ENCODE data around the gene REPS2.

The REPS2 gene

GRCh38 chrX:16914058-16914457 lies 32.4 kb upstream of the REPS2 start:
- Histone ChIP-seq H4K91ac (ENCODE audit: low read depth, low read length, poor library complexity) (no peak overlapping the region), H3K9me3 (replicated peaks in 1 of 2; ENCODE audit: control insufficient read depth in 2 of 2, insufficient read depth in 1 of 2, low read depth in 1 of 2, low read length in 2 of 2) (no peaks in the 10 kb centered on the region), H4K8ac (ENCODE audit: low read depth, low read length) (no peak overlapping the region), H3K27me3 (ENCODE audit: control insufficient read depth in 3 of 3, insufficient read depth in 3 of 3, low read depth in 1 of 3, low read length in 3 of 3) (peaks cover 0 to 50% (median 0%) of the 10 kb centered on the region in 3 experiments), H2AFZ (ENCODE audit: low read length) (no peak overlapping the region), H3K23ac (ENCODE audit: low read depth, low read length, poor library complexity) (no peak overlapping the region), H3K9ac (ENCODE audit: low read depth, low read length, poor library complexity) (no peak overlapping the region), H3K4ac (ENCODE audit: low read length) (no peak overlapping the region), H3K27ac (replicated peaks; ENCODE audit: low read length) (no peak overlapping the region), H3K4me1 (ENCODE audit: control insufficient read depth in 2 of 2, insufficient read depth in 1 of 2, low read depth in 1 of 2, low read length in 2 of 2) (no peaks in the 10 kb centered on the region), H3K14ac (ENCODE audit: low read length) (no peak overlapping the region), H2BK15ac (ENCODE audit: low read length) (no peak overlapping the region), H2BK12ac (ENCODE audit: low read length) (no peak overlapping the region), H3K79me1 (ENCODE audit: low read depth, low read length) (no peaks in the 10 kb centered on the region), H3K4me2 (ENCODE audit: insufficient read depth, low read length, poor library complexity, severe bottlenecking) (no peak overlapping the region), H3K4me3 (ENCODE audit: low read length in 2 of 2) (no peak overlapping the region), H3K18ac (ENCODE audit: low read length) (no peak overlapping the region), H2AK5ac (ENCODE audit: low read depth, low read length) (no peak overlapping the region), H2BK120ac (ENCODE audit: low read depth, low read length) (no peak overlapping the region), H3K36me3 (replicated peaks in 1 of 2; ENCODE audit: control insufficient read depth in 2 of 2, insufficient read depth in 2 of 2, low read length in 2 of 2) (no peaks in the 10 kb centered on the region), H2BK5ac (ENCODE audit: low read length) (no peak overlapping the region)
- no peak for DNase-seq (ENCODE audit: low spot score)
- no CpG with 5 or more reads among the region's 3 CpGs for WGBS, 2 donors (ENCODE audit: extremely low coverage in 2 of 2, insufficient read length in 2 of 2, insufficient replicate concordance in 1 of 2)

GRCh38 chrX:16916561-16916960 lies 29.9 kb upstream of the REPS2 start:
- Histone ChIP-seq H3K27me3 (ENCODE audit: control insufficient read depth in 3 of 3, insufficient read depth in 3 of 3, low read depth in 1 of 3, low read length in 3 of 3) (peaks cover 0 to 53% (median 0%) of the 10 kb centered on the region in 3 experiments), H2BK5ac (ENCODE audit: low read length) (no peak overlapping the region), H3K18ac (ENCODE audit: low read length) (no peak overlapping the region), H3K9ac (ENCODE audit: low read depth, low read length, poor library complexity) (no peak overlapping the region), H3K4me1 (ENCODE audit: control insufficient read depth in 2 of 2, insufficient read depth in 1 of 2, low read depth in 1 of 2, low read length in 2 of 2) (no peaks in the 10 kb centered on the region), H2BK15ac (ENCODE audit: low read length) (no peak overlapping the region), H2BK12ac (ENCODE audit: low read length) (no peak overlapping the region), H4K91ac (ENCODE audit: low read depth, low read length, poor library complexity) (no peak overlapping the region), H3K9me3 (replicated peaks in 1 of 2; ENCODE audit: control insufficient read depth in 2 of 2, insufficient read depth in 1 of 2, low read depth in 1 of 2, low read length in 2 of 2) (no peaks in the 10 kb centered on the region), H2AFZ (ENCODE audit: low read length) (no peak overlapping the region), H3K4me2 (ENCODE audit: insufficient read depth, low read length, poor library complexity, severe bottlenecking) (no peak overlapping the region), H3K79me1 (ENCODE audit: low read depth, low read length) (no peaks in the 10 kb centered on the region), H2AK5ac (ENCODE audit: low read depth, low read length) (no peak overlapping the region), H3K4ac (ENCODE audit: low read length) (no peak overlapping the region), H3K23ac (ENCODE audit: low read depth, low read length, poor library complexity) (no peak overlapping the region), H2BK120ac (ENCODE audit: low read depth, low read length) (no peak overlapping the region), H3K27ac (replicated peaks; ENCODE audit: low read length) (no peak overlapping the region), H3K14ac (ENCODE audit: low read length) (no peak overlapping the region), H3K36me3 (replicated peaks in 1 of 2; ENCODE audit: control insufficient read depth in 2 of 2, insufficient read depth in 2 of 2, low read length in 2 of 2) (no peaks in the 10 kb centered on the region), H4K8ac (ENCODE audit: low read depth, low read length) (no peak overlapping the region), H3K4me3 (ENCODE audit: low read length in 2 of 2) (no peak overlapping the region)
- WGBS, 2 donors (ENCODE audit: extremely low coverage in 2 of 2, insufficient read length in 2 of 2, insufficient replicate concordance in 1 of 2), result no CpG with 5 or more reads among the region's 5 CpGs
- DNase-seq (ENCODE audit: low spot score), result no peak

DNA sequence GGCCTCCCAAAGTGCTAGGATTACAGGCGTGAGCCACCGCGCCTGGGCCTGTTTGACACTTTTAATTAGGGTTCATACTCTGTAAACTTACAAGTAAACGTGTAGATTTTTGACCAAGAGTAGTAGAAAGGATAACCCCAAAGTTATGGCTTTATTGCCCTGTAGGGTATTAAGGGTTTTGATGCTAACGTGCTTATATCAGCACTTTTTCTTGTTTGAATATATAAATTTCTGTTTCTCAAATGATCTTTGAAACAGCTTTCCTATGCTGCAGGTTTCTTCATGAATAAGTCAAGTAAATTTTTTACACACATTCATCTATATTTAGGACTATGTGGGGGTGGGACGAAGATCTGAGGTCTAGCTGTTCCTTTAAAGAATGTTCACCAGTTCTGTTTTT lies 29.3 kb upstream of the REPS2 start:
- Histone ChIP-seq H4K91ac (ENCODE audit: low read depth, low read length, poor library complexity) (no peak overlapping the region), H2BK5ac (ENCODE audit: low read length) (no peak overlapping the region), H3K27ac (replicated peaks; ENCODE audit: low read length) (no peak overlapping the region), H2BK120ac (ENCODE audit: low read depth, low read length) (no peak overlapping the region), H3K27me3 (ENCODE audit: control insufficient read depth in 3 of 3, insufficient read depth in 3 of 3, low read depth in 1 of 3, low read length in 3 of 3) (peaks cover 0 to 53% (median 0%) of the 10 kb centered on the region in 3 experiments), H3K79me1 (ENCODE audit: low read depth, low read length) (no peaks in the 10 kb centered on the region), H3K14ac (ENCODE audit: low read length) (no peak overlapping the region), H3K18ac (ENCODE audit: low read length) (no peak overlapping the region), H4K8ac (ENCODE audit: low read depth, low read length) (no peak overlapping the region), H3K9ac (ENCODE audit: low read depth, low read length, poor library complexity) (no peak overlapping the region), H2BK15ac (ENCODE audit: low read length) (no peak overlapping the region), H2AK5ac (ENCODE audit: low read depth, low read length) (no peak overlapping the region), H3K36me3 (replicated peaks in 1 of 2; ENCODE audit: control insufficient read depth in 2 of 2, insufficient read depth in 2 of 2, low read length in 2 of 2) (no peaks in the 10 kb centered on the region), H2AFZ (ENCODE audit: low read length) (no peak overlapping the region), H3K4me3 (ENCODE audit: low read length in 2 of 2) (no peak overlapping the region), H3K4me2 (ENCODE audit: insufficient read depth, low read length, poor library complexity, severe bottlenecking) (no peak overlapping the region), H3K23ac (ENCODE audit: low read depth, low read length, poor library complexity) (no peak overlapping the region), H3K9me3 (replicated peaks in 1 of 2; ENCODE audit: control insufficient read depth in 2 of 2, insufficient read depth in 1 of 2, low read depth in 1 of 2, low read length in 2 of 2) (no peaks in the 10 kb centered on the region), H2BK12ac (ENCODE audit: low read length) (no peak overlapping the region), H3K4me1 (ENCODE audit: control insufficient read depth in 2 of 2, insufficient read depth in 1 of 2, low read depth in 1 of 2, low read length in 2 of 2) (no peaks in the 10 kb centered on the region), H3K4ac (ENCODE audit: low read length) (no peak overlapping the region)
- no CpG with 5 or more reads among the region's 6 CpGs for WGBS, 2 donors (ENCODE audit: extremely low coverage in 2 of 2, insufficient read length in 2 of 2, insufficient replicate concordance in 1 of 2)
- no peak for DNase-seq (ENCODE audit: low spot score)

DNA sequence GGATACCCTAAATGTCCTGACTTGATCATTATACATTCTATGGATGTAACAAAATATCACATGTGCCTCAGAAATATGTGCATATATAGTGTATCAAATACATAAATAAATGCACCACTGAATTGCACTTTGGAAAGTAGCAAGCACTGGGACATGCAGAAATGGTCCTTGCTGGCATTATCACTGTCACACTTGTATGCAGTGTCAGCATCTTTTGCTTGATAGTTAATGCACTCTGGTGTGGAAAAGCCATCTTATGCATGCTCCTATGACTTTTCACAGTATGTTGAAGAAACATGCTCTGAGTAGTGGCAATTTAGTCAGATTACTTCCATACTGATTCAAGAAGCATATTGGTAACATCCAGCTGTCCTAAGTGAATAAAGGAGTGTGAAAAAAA lies 27.5 kb upstream of the REPS2 start:
- Histone ChIP-seq H3K79me1 (ENCODE audit: low read depth, low read length) (no peaks in the 10 kb centered on the region), H3K36me3 (replicated peaks in 1 of 2; ENCODE audit: control insufficient read depth in 2 of 2, insufficient read depth in 2 of 2, low read length in 2 of 2) (no peaks in the 10 kb centered on the region), H3K27ac (replicated peaks; ENCODE audit: low read length) (no peak overlapping the region), H2BK15ac (ENCODE audit: low read length) (no peak overlapping the region), H4K91ac (ENCODE audit: low read depth, low read length, poor library complexity) (no peak overlapping the region), H2AK5ac (ENCODE audit: low read depth, low read length) (no peak overlapping the region), H3K27me3 (ENCODE audit: control insufficient read depth in 3 of 3, insufficient read depth in 3 of 3, low read depth in 1 of 3, low read length in 3 of 3) (peaks cover 0 to 48% (median 0%) of the 10 kb centered on the region in 3 experiments), H2AFZ (ENCODE audit: low read length) (no peak overlapping the region), H3K9me3 (replicated peaks in 1 of 2; ENCODE audit: control insufficient read depth in 2 of 2, insufficient read depth in 1 of 2, low read depth in 1 of 2, low read length in 2 of 2) (no peaks in the 10 kb centered on the region), H3K4me2 (ENCODE audit: insufficient read depth, low read length, poor library complexity, severe bottlenecking) (no peak overlapping the region), H3K18ac (ENCODE audit: low read length) (no peak overlapping the region), H3K23ac (ENCODE audit: low read depth, low read length, poor library complexity) (no peak overlapping the region), H3K4me1 (ENCODE audit: control insufficient read depth in 2 of 2, insufficient read depth in 1 of 2, low read depth in 1 of 2, low read length in 2 of 2) (no peaks in the 10 kb centered on the region), H3K9ac (ENCODE audit: low read depth, low read length, poor library complexity) (no peak overlapping the region), H2BK120ac (ENCODE audit: low read depth, low read length) (no peak overlapping the region), H2BK12ac (ENCODE audit: low read length) (no peak overlapping the region), H3K4ac (ENCODE audit: low read length) (no peak overlapping the region), H2BK5ac (ENCODE audit: low read length) (no peak overlapping the region), H4K8ac (ENCODE audit: low read depth, low read length) (no peak overlapping the region), H3K14ac (ENCODE audit: low read length) (no peak overlapping the region), H3K4me3 (ENCODE audit: low read length in 2 of 2) (no peak overlapping the region)
- no peak for DNase-seq (ENCODE audit: low spot score)
